RWPE2 (cell line): Measurements from ENCODE around the gene SPOCD1.

Experiments
- ATAC-seq: fragments of 200-7000 bp; cut with Tn5 transposase; 3 replicates; pipeline ENCODE4 v1.9.1; 2021; ENCODE audit warnings: low read depth
- DNase-seq: peaks from one replicate; pipeline ENCODE4 v3.0.0-alpha.2; 2020; ENCODE audit warnings: low spot score
- H3K27ac ChIP-seq: fragments of 450-650 bp; 2 replicates; pipeline ENCODE4 v1.5.1; 2017; ENCODE audit warnings: mild to moderate bottlenecking; ENCODE audit not compliant: poor library complexity, severe bottlenecking
- H3K27me3 ChIP-seq: fragments of 250-450 bp; sonication (Bioruptor Pico); 2 replicates; pipeline ENCODE4 v1.5.1; 2021; ENCODE audit warnings: mild to moderate bottlenecking, moderate library complexity; ENCODE audit not compliant: insufficient read depth, poor library complexity, severe bottlenecking
- H3K36me3 ChIP-seq: fragments of 250-450 bp; sonication (Bioruptor Pico); 2 replicates; pipeline ENCODE4 v1.5.1; 2020; ENCODE audit warnings: low read depth, mild to moderate bottlenecking, moderate library complexity
- H3K4me1 ChIP-seq: fragments of 250-450 bp; sonication (Bioruptor Pico); 2 replicates; pipeline ENCODE4 v1.5.1; 2021; ENCODE audit warnings: mild to moderate bottlenecking, moderate library complexity; ENCODE audit not compliant: insufficient read depth, poor library complexity, severe bottlenecking
- H3K4me3 ChIP-seq: fragments of 250-450 bp; sonication (Bioruptor Pico); 2 replicates; pipeline ENCODE4 v1.5.1; 2021; ENCODE audit warnings: mild to moderate bottlenecking, moderate library complexity; ENCODE audit not compliant: severe bottlenecking
- H3K9me3 ChIP-seq: fragments of 250-450 bp; sonication (Bioruptor Pico); 2 replicates; pipeline ENCODE4 v1.5.1; 2021; ENCODE audit warnings: mild to moderate bottlenecking, moderate library complexity; ENCODE audit not compliant: severe bottlenecking
- CTCF ChIP-seq: fragments of 450-650 bp; IDR thresholded peaks from one replicate; pipeline ENCODE4 v1.5.1; 2017; ENCODE audit warnings: mild to moderate bottlenecking, moderate library complexity; ENCODE audit not compliant: poor library complexity, severe bottlenecking

The SPOCD1 gene

GRCh38 chr1:31787786-31788137, 28.1 kb downstream of the SPOCD1 start:
- TF ChIP-seq CTCF: no peak
- no peaks in the 10 kb centered on the region for H3K27me3 ChIP-seq
- ATAC-seq (no peak), DNase-seq (no peak)
- no peak overlapping the region for H3K4me3 ChIP-seq
- H3K4me1 ChIP-seq: no peaks in the 10 kb centered on the region
- no peak overlapping the region for H3K27ac ChIP-seq
- no peaks in the 10 kb centered on the region for H3K9me3 ChIP-seq
- H3K36me3 ChIP-seq: no peaks in the 10 kb centered on the region

DNA sequence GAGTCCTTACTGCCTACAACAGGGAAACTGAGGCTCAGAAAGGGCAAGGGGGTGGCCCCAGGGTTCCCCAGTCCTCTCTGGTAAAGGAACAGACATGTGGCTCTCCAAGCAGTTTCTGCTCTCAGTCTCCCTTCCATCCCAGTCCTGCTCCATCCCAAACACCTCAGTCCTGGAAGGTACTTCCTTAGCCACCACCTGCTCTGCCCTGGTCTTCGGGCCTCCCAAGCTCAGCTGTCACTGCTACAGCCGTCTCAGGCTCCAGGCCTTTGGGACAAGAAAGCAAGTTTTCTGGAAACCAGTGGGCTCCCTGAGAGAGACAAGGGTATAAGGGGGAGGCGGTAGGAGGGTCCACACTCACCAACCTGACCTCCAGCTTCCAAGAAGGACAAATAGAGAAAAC, 28.6 kb downstream of the SPOCD1 start:
- Histone ChIP-seq H3K27ac (no peak overlapping the region), H3K27me3 (no peaks in the 10 kb centered on the region)
- TF ChIP-seq CTCF: no peak

DNA sequence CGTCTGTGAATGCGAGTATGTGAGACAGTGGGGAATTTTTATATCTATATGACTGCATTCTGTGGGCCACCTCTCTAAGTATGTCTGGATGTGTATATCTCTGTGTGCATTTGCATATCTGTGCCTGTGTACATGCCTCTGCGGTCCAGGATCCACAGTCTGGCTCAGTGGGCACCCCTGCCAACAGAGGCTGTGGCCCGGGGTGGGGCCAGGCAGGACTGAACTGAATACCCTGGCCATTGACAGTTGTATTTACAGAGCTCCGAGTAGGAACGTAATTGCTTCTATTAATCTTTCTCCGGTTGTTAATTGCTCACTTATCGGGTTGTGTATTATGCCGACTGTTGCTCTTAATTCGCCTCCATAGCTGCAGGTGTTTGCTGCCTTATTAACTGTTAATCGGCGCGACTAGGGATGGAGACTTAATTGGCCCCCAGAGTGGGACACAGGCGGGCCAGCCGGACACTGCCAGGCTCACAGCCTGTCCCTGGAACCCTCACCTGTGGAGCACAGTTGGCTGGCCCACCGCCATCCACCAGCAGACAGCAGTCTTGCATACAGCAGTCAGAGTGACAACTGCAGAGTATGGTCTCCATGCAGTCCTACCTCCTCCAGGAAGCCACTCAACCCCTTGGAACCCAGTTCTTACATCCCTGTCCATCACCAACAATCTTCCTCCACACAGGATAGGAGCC, 29.3 kb downstream of the SPOCD1 start:
- Histone ChIP-seq H3K9me3 (no peaks in the 10 kb centered on the region), H3K27me3 (no peaks in the 10 kb centered on the region), H3K36me3 (no peaks in the 10 kb centered on the region), H3K27ac (no peak overlapping the region), H3K4me3 (no peak overlapping the region), H3K4me1 (no peaks in the 10 kb centered on the region)
- TF ChIP-seq CTCF: no peak
- DNase-seq: peak; percentile 45
- no peak for ATAC-seq

More for the DNA sequence above, 28.6 kb downstream of the SPOCD1 start:
- no peaks in the 10 kb centered on the region for H3K36me3 ChIP-seq
- H3K9me3 ChIP-seq: no peaks in the 10 kb centered on the region
- H3K4me3 ChIP-seq: no peak overlapping the region
- DNase-seq: peak; percentile 26
- ATAC-seq: no peak
- no peaks in the 10 kb centered on the region for H3K4me1 ChIP-seq

- peak; percentile 20 for DNase-seq
- Histone ChIP-seq H3K4me1 (no peaks in the 10 kb centered on the region), H3K27me3 (no peaks in the 10 kb centered on the region), H3K36me3 (no peaks in the 10 kb centered on the region), H3K9me3 (no peaks in the 10 kb centered on the region), H3K27ac (no peak overlapping the region), H3K4me3 (no peak overlapping the region)
- ATAC-seq: no peak
- TF ChIP-seq CTCF: no peak
These were observed 29.9 kb downstream of the SPOCD1 start for GRCh38 chr1:31785947-31786290.
